ENCODE data around the gene PTGES3L. TPM values are rescaled to one million over a fixed set of nuclear protein-coding genes. Genes with fewer than 3 reads are reported as not detected.
"Not testable (repeated sequence)": the region's sequence is repeated elsewhere in the genome, so short reads cannot be mapped to it uniquely, and the experiment has no call there.

The PTGES3L gene
- total and polyA plus RNA-seq, 7 donors = 2.1 to 13.6 (median 6.8) TPM

- TF ChIP-seq EP300 (IDR thresholded peaks at IDR 0.05) = peak in 2 of 4 donors; percentile 42 to 85
- peak; percentile 80 to 98 (median 87) for TF ChIP-seq CTCF (IDR thresholded peaks at IDR 0.05)
- TF ChIP-seq POLR2AphosphoS5 (IDR thresholded peaks at IDR 0.05) = peak; percentile 90 to 95 (median 92)
- peak; percentile 75 to 88 for TF ChIP-seq POLR2A (IDR thresholded peaks at IDR 0.05)
- peaks cover 0 to 22% (median 22%) of the 10 kb centered on the region in 4 donors for H3K4me1 ChIP-seq
- no peaks in the 10 kb centered on the region for H3K27me3 ChIP-seq
- peak; percentile 100 for DNase-seq
- no peaks in the 10 kb centered on the region for H3K9me3 ChIP-seq
- peaks cover 5 to 52% (median 32%) of the 10 kb centered on the region in 4 donors for H3K36me3 ChIP-seq
- peak within 1 kb of the TSS; percentile 93 to 97 (median 94) for H3K27ac ChIP-seq
- intact Hi-C loops (cut with DNase I) = loop anchor here (2.0 to 5.0 kb wide), 3 partner anchors 17 to 173 kb away; partner anchors contain the start of genes AOC2, NBR1, PTGES3L and RUNDC1
- WGBS, 2 donors = 0% methylated on average over 49 of the region's 49 CpGs
- peak within 1 kb of the TSS; percentile 66 to 88 (median 79) for H3K4me3 ChIP-seq
These were observed 18.4 kb upstream of the PTGES3L start, which contains the start of gene RPL27 for GRCh38 chr17:42997984-42998938. TSS of gene RPL27 (plus strand) at chr17:42998419. CDS start at chr17:42998751, 332 bp downstream.

GRCh38 chr17:42997390-42997983 is 17.6 kb upstream of the PTGES3L start:
- H3K4me1 ChIP-seq = peaks cover 0 to 22% (median 22%) of the 10 kb centered on the region in 4 donors
- H3K4me3 ChIP-seq = peak overlapping the region in 3 of 4 donors; percentile 31 to 78 (median 36)
- intact Hi-C loops (cut with DNase I) = loop anchor here (5.0 kb wide), 1 partner anchor 155 kb away; the partner anchor contains the start of gene AOC2
- peaks cover 5 to 52% (median 24%) of the 10 kb centered on the region in 4 donors for H3K36me3 ChIP-seq
- H3K27me3 ChIP-seq = no peaks in the 10 kb centered on the region
- DNase-seq = no peak
- TF ChIP-seq POLR2A (IDR thresholded peaks at IDR 0.05) (no peak), POLR2AphosphoS5 (IDR thresholded peaks at IDR 0.05) (no peak), CTCF (IDR thresholded peaks at IDR 0.05) (no peak), EP300 (IDR thresholded peaks at IDR 0.05) (no peak)
- WGBS, 2 donors = 7 to 21% methylated on average over 5 of the region's 5 CpGs
- no peaks in the 10 kb centered on the region for H3K9me3 ChIP-seq
- H3K27ac ChIP-seq = peak overlapping the region; percentile 93 to 97 (median 94)

GRCh38 chr17:42993913-42994312 is 14.0 kb upstream of the PTGES3L start:
- H3K27me3 ChIP-seq; H3K9me3 ChIP-seq; H3K27ac ChIP-seq; DNase-seq; intact Hi-C loops (cut with DNase I); H3K4me3 ChIP-seq: not testable (repeated sequence)
- Histone ChIP-seq H3K4me1 (peaks cover 0 to 11% (median 9%) of the 10 kb centered on the region in 4 donors), H3K36me3 (peaks cover 25 to 54% (median 29%) of the 10 kb centered on the region in 4 donors)
- WGBS, 2 donors = 78 to 79% methylated on average over 10 of the region's 10 CpGs

DNA sequence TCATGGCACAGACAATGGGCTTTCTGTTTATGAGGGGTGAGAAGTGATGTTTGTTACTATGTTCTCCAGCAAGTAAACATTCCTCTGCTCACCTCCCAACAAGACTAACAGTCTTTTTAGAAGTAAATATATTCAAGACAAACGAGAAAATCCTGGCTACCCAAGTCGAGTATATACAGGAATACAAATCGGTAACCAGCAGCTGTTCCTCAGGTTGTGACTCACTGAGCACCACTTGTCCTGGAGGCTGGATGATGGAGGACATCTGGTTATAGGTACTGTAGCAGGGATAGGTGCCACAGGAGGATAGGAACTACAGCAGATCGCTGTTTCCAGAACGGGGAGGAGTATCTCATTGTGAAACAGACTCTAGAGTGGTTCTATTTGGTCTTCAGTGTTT is 13.0 kb upstream of the PTGES3L start:
- Histone ChIP-seq H3K27ac (no peak overlapping the region), H3K9me3 (no peaks in the 10 kb centered on the region), H3K27me3 (no peaks in the 10 kb centered on the region), H3K4me3 (no peak overlapping the region), H3K36me3 (peaks cover 36 to 65% (median 40%) of the 10 kb centered on the region in 4 donors), H3K4me1 (peaks cover 0 to 7% (median 6%) of the 10 kb centered on the region in 4 donors)
- no peak for DNase-seq
- intact Hi-C loops (cut with DNase I) = no loop called here
- TF ChIP-seq EP300 (IDR thresholded peaks at IDR 0.05) (no peak), POLR2AphosphoS5 (IDR thresholded peaks at IDR 0.05) (no peak), POLR2A (IDR thresholded peaks at IDR 0.05) (no peak), CTCF (IDR thresholded peaks at IDR 0.05) (no peak)
- 76 to 87% methylated on average over 5 of the region's 5 CpGs for WGBS, 2 donors

GRCh38 chr17:42991471-42991870 is 11.6 kb upstream of the PTGES3L start:
- TF ChIP-seq POLR2A (IDR thresholded peaks at IDR 0.05) (no peak), EP300 (IDR thresholded peaks at IDR 0.05) (no peak), POLR2AphosphoS5 (IDR thresholded peaks at IDR 0.05) (no peak), CTCF (IDR thresholded peaks at IDR 0.05) (no peak)
- 94 to 95% methylated on average over 6 of the region's 6 CpGs for WGBS, 2 donors
- DNase-seq = no peak
- H3K4me3 ChIP-seq = no peak overlapping the region
- no peak overlapping the region for H3K27ac ChIP-seq
- no peaks in the 10 kb centered on the region for H3K9me3 ChIP-seq
- H3K36me3 ChIP-seq = peaks cover 38 to 79% (median 52%) of the 10 kb centered on the region in 4 donors
- intact Hi-C loops (cut with DNase I) = no loop called here
- H3K27me3 ChIP-seq = no peaks in the 10 kb centered on the region
- H3K4me1 ChIP-seq = no peaks in the 10 kb centered on the region
